Vagina (tissue), 2 donors: Measurements from ENCODE around the gene FAM83C. TPM values are rescaled to one million over a fixed set of nuclear protein-coding genes. Genes with fewer than 3 reads are reported as not detected.

Experiments
- DNase-seq, 2 donors: peaks; one replicate each; pipeline ENCODE4 v3.0.0-alpha.2; 2017; ENCODE audit errors: extremely low spot score in 2 of 2
- H3K27ac ChIP-seq: fragments of 200-600 bp; sonication (generic); one replicate; pipeline ENCODE4 v1.5.1; 2019
- H3K27me3 ChIP-seq: fragments of 200-600 bp; sonication (generic); one replicate; pipeline ENCODE4 v1.5.1; 2019
- H3K36me3 ChIP-seq, 2 donors: fragments of 200-600 bp; sonication (generic); one replicate each; pipeline ENCODE4 v1.5.1; 2017 to 2019
- H3K4me1 ChIP-seq: fragments of 200-600 bp; sonication (generic); one replicate; pipeline ENCODE4 v1.5.1; 2019
- H3K4me3 ChIP-seq, 2 donors: fragments of 200-600 bp; sonication (generic); 1 replicate in 1 of 2; 2 replicates in 1 of 2; pipeline ENCODE4 v1.5.1; 2016 to 2019
- H3K9me3 ChIP-seq: fragments of 200-600 bp; sonication (generic); one replicate; pipeline ENCODE4 v1.5.1; 2019
- POLR2A ChIP-seq, 2 donors: fragments of 450-650 bp; IDR thresholded peaks; one replicate each; pipeline ENCODE4 v1.6.1; 2017; ENCODE audit warnings: antibody characterized with exemption in 2 of 2, mild to moderate bottlenecking in 2 of 2, moderate library complexity in 2 of 2
- POLR2AphosphoS5 ChIP-seq, 2 donors: sonication (generic); formaldehyde crosslinking; IDR thresholded peaks; one replicate each; pipeline ENCODE4 v1.9.0; 2017; ENCODE audit warnings: antibody characterized with exemption in 2 of 2, mild to moderate bottlenecking in 2 of 2, low read depth in 1 of 2; ENCODE audit not compliant: insufficient read depth in 1 of 2
- intact Hi-C: fragments of 100-400 bp; cut with DNase I; formaldehyde crosslinking; loops from one replicate; pipeline ENCODE4 v1.15.1; 2023
- total RNA-seq: library from RNA; depleted of rRNA; stranded (reverse); fragments of >200 nt; gene quantifications from one replicate; pipeline ENCODE4 v1.2.3, GENCODE V29; 2016
- TF ChIP-seq, protein P1 (sequence below), 3 experiments: fragments of 450-650 bp in 2 of 3; fragments of 200-600 bp in 1 of 3; sonication (generic) in 1 of 3; IDR thresholded peaks; one replicate each; pipeline ENCODE4 v1.5.1; 2017 to 2019; ENCODE audit warnings: antibody characterized with exemption in 3 of 3, mild to moderate bottlenecking in 2 of 3, moderate library complexity in 2 of 3

FAM83C gene
- total RNA-seq, 1 donor from 2014 or later = 16.9 TPM

GRCh38 chr20:35339007-35339406 is 46.8 kb upstream of the FAM83C start:
- Histone ChIP-seq H3K27ac (no peak overlapping the region), H3K4me3 (no peak overlapping the region), H3K4me1 (peaks cover 2% of the 10 kb centered on the region), H3K9me3 (no peaks in the 10 kb centered on the region), H3K36me3 (peaks cover 0 to 4% of the 10 kb centered on the region in 2 donors), H3K27me3 (no peaks in the 10 kb centered on the region)
- no peak for DNase-seq
- intact Hi-C loops = no loop called here
- no peak for TF ChIP-seq POLR2A (IDR thresholded peaks at IDR 0.05)
- TF ChIP-seq, protein P1, sequence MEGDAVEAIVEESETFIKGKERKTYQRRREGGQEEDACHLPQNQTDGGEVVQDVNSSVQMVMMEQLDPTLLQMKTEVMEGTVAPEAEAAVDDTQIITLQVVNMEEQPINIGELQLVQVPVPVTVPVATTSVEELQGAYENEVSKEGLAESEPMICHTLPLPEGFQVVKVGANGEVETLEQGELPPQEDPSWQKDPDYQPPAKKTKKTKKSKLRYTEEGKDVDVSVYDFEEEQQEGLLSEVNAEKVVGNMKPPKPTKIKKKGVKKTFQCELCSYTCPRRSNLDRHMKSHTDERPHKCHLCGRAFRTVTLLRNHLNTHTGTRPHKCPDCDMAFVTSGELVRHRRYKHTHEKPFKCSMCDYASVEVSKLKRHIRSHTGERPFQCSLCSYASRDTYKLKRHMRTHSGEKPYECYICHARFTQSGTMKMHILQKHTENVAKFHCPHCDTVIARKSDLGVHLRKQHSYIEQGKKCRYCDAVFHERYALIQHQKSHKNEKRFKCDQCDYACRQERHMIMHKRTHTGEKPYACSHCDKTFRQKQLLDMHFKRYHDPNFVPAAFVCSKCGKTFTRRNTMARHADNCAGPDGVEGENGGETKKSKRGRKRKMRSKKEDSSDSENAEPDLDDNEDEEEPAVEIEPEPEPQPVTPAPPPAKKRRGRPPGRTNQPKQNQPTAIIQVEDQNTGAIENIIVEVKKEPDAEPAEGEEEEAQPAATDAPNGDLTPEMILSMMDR (IDR thresholded peaks at IDR 0.05) = no peak
- TF ChIP-seq POLR2AphosphoS5 (IDR thresholded peaks at IDR 0.05; ENCODE audit: insufficient read depth in 1 of 2, low read depth in 1 of 2) = no peak

- H3K27ac ChIP-seq = peak overlapping the region; percentile 17
Observed at GRCh38 chr20:35334311-35335101, 42.3 kb upstream of the FAM83C start.

DNA sequence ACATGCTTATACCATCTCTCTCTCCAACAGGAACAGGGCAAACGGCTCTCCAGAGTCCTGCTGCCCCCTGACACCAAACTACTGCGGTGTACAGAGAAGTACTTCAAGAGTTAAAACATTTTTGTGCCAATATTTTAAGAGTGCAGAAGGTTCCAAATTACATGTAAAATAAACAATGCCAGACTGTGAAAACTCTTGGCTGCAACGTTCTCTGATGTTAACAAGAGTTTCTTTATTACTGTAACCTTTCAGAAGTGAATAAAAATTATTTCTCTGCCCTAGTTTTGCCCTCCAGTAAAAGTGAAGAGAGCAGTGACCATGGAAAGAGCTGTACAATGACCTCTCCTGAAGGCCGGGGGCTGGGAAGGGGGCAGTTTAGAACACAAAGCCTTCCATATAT is 41.4 kb upstream of the FAM83C start:
- H3K36me3 ChIP-seq = no peaks in the 10 kb centered on the region
- no peak for DNase-seq
- intact Hi-C loops = no loop called here
- H3K4me1 ChIP-seq = peaks cover 9% of the 10 kb centered on the region
- no peak for TF ChIP-seq POLR2A (IDR thresholded peaks at IDR 0.05)
- TF ChIP-seq POLR2AphosphoS5 (IDR thresholded peaks at IDR 0.05; ENCODE audit: insufficient read depth in 1 of 2, low read depth in 1 of 2) = no peak
- TF ChIP-seq, protein P1 (IDR thresholded peaks at IDR 0.05) = no peak
- no peak overlapping the region for H3K4me3 ChIP-seq
- peak overlapping the region; percentile 17 for H3K27ac ChIP-seq
- H3K27me3 ChIP-seq = no peaks in the 10 kb centered on the region
- H3K9me3 ChIP-seq = no peaks in the 10 kb centered on the region

More at GRCh38 chr20:35334311-35335101, 42.3 kb upstream of the FAM83C start:
- no peaks in the 10 kb centered on the region for H3K9me3 ChIP-seq
- peaks cover 9% of the 10 kb centered on the region for H3K4me1 ChIP-seq
- no peaks in the 10 kb centered on the region for H3K27me3 ChIP-seq
- no peaks in the 10 kb centered on the region for H3K36me3 ChIP-seq
- TF ChIP-seq, protein P1 (IDR thresholded peaks at IDR 0.05) = no peak
- TF ChIP-seq POLR2A (IDR thresholded peaks at IDR 0.05) = no peak
- no peak for TF ChIP-seq POLR2AphosphoS5 (IDR thresholded peaks at IDR 0.05; ENCODE audit: insufficient read depth in 1 of 2, low read depth in 1 of 2)
- intact Hi-C loops = no loop called here
- H3K4me3 ChIP-seq = no peak overlapping the region
- no peak for DNase-seq

GRCh38 chr20:35332540-35333200 is 40.4 kb upstream of the FAM83C start:
- intact Hi-C loops = no loop called here
- Histone ChIP-seq H3K27me3 (no peaks in the 10 kb centered on the region), H3K4me3 (no peak overlapping the region), H3K36me3 (no peaks in the 10 kb centered on the region), H3K9me3 (no peaks in the 10 kb centered on the region), H3K4me1 (peaks cover 9% of the 10 kb centered on the region), H3K27ac (no peak overlapping the region)
- no peak for DNase-seq
- TF ChIP-seq, protein P1 (IDR thresholded peaks at IDR 0.05) = no peak
- no peak for TF ChIP-seq POLR2AphosphoS5 (IDR thresholded peaks at IDR 0.05; ENCODE audit: insufficient read depth in 1 of 2, low read depth in 1 of 2)
- TF ChIP-seq POLR2A (IDR thresholded peaks at IDR 0.05) = no peak
